ENCODE data around the gene OLFML3.

The OLFML3 gene

DNA sequence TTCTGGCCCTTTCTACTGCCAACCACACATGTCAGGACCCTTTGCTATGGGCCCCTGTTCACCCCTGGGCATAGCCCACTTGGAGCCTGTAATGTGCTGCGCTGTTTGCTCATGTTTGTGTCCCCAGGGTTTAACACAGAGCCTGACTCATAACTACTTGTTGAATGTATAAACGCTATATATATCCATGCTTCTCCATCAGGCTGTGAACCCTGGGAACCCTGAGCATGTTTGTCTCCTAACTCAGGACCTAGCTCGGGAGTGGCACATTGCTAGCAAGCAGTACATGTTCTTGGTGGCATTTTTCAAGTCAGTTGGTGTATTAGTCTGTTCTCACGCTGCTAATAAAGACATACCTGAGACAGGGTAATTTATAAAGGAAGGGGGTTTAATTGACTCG lies 8.0 kb downstream of the OLFML3 start:
- H3K4me3 ChIP-seq (ENCODE audit: insufficient read depth, low read length, poor library complexity, severe bottlenecking): no peak overlapping the region
- H3K9me3 ChIP-seq (ENCODE audit: insufficient read depth, low read length): no peaks in the 10 kb centered on the region
- no peak overlapping the region for H2AFZ ChIP-seq (ENCODE audit: low read depth, low read length, severe bottlenecking)
- no peaks in the 10 kb centered on the region for H3F3A ChIP-seq (ENCODE audit: insufficient read depth)
- no peaks in the 10 kb centered on the region for H3K27me3 ChIP-seq (ENCODE audit: low read length)
- no peaks in the 10 kb centered on the region for H4K20me1 ChIP-seq (ENCODE audit: low read depth, low read length)
- H3K9me2 ChIP-seq (replicated peaks; ENCODE audit: insufficient read depth, low read length): no peaks in the 10 kb centered on the region
- H3K4me2 ChIP-seq (ENCODE audit: low read depth, low read length, poor library complexity, severe bottlenecking): no peak overlapping the region
- no peak overlapping the region for H3K27ac ChIP-seq (ENCODE audit: low read depth, low read length)
- no peaks in the 10 kb centered on the region for H3K79me2 ChIP-seq (ENCODE audit: insufficient read depth, low read length)
- no peaks in the 10 kb centered on the region for H3K36me3 ChIP-seq (ENCODE audit: low read length)
- H3K9ac ChIP-seq (ENCODE audit: low read length): no peak overlapping the region
- TF ChIP-seq, protein P1, sequence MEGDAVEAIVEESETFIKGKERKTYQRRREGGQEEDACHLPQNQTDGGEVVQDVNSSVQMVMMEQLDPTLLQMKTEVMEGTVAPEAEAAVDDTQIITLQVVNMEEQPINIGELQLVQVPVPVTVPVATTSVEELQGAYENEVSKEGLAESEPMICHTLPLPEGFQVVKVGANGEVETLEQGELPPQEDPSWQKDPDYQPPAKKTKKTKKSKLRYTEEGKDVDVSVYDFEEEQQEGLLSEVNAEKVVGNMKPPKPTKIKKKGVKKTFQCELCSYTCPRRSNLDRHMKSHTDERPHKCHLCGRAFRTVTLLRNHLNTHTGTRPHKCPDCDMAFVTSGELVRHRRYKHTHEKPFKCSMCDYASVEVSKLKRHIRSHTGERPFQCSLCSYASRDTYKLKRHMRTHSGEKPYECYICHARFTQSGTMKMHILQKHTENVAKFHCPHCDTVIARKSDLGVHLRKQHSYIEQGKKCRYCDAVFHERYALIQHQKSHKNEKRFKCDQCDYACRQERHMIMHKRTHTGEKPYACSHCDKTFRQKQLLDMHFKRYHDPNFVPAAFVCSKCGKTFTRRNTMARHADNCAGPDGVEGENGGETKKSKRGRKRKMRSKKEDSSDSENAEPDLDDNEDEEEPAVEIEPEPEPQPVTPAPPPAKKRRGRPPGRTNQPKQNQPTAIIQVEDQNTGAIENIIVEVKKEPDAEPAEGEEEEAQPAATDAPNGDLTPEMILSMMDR (IDR thresholded peaks at IDR 0.05; ENCODE audit: insufficient read depth, low read length, poor library complexity, severe bottlenecking): no peak
- no peak for TF ChIP-seq EZH2phosphoT487 (conservative IDR thresholded peaks at IDR 0.05; ENCODE audit: low read length)

- Histone ChIP-seq H3F3A (ENCODE audit: insufficient read depth) (no peaks in the 10 kb centered on the region), H3K4me3 (ENCODE audit: insufficient read depth, low read length, poor library complexity, severe bottlenecking) (no peak overlapping the region), H3K36me3 (ENCODE audit: low read length) (no peaks in the 10 kb centered on the region), H3K9me2 (replicated peaks; ENCODE audit: insufficient read depth, low read length) (no peaks in the 10 kb centered on the region), H3K27ac (ENCODE audit: low read depth, low read length) (no peak overlapping the region), H3K27me3 (ENCODE audit: low read length) (no peaks in the 10 kb centered on the region), H3K79me2 (ENCODE audit: insufficient read depth, low read length) (no peaks in the 10 kb centered on the region), H2AFZ (ENCODE audit: low read depth, low read length, severe bottlenecking) (no peak overlapping the region), H3K4me2 (ENCODE audit: low read depth, low read length, poor library complexity, severe bottlenecking) (no peak overlapping the region), H3K9me3 (ENCODE audit: insufficient read depth, low read length) (peaks cover 12% of the 10 kb centered on the region; the same call in 1 of the 2 replicates), H4K20me1 (ENCODE audit: low read depth, low read length) (no peaks in the 10 kb centered on the region), H3K9ac (ENCODE audit: low read length) (no peak overlapping the region)
- TF ChIP-seq, protein P1 (IDR thresholded peaks at IDR 0.05; ENCODE audit: insufficient read depth, low read length, poor library complexity, severe bottlenecking): no peak
- TF ChIP-seq EZH2phosphoT487 (conservative IDR thresholded peaks at IDR 0.05; ENCODE audit: low read length): no peak
Measured at GRCh38 chr1:113990530-113990929, 11.3 kb downstream of the OLFML3 start.

- peaks cover 13% of the 10 kb centered on the region; the same call in 1 of the 2 replicates for H3K9me3 ChIP-seq (ENCODE audit: insufficient read depth, low read length)
- no peak overlapping the region for H3K9ac ChIP-seq (ENCODE audit: low read length)
- no peak overlapping the region for H2AFZ ChIP-seq (ENCODE audit: low read depth, low read length, severe bottlenecking)
- H4K20me1 ChIP-seq (ENCODE audit: low read depth, low read length): no peaks in the 10 kb centered on the region
- no peak overlapping the region for H3K4me3 ChIP-seq (ENCODE audit: insufficient read depth, low read length, poor library complexity, severe bottlenecking)
- no peak overlapping the region for H3K4me2 ChIP-seq (ENCODE audit: low read depth, low read length, poor library complexity, severe bottlenecking)
- no peaks in the 10 kb centered on the region for H3K79me2 ChIP-seq (ENCODE audit: insufficient read depth, low read length)
- no peaks in the 10 kb centered on the region for H3F3A ChIP-seq (ENCODE audit: insufficient read depth)
- no peaks in the 10 kb centered on the region for H3K27me3 ChIP-seq (ENCODE audit: low read length)
- no peaks in the 10 kb centered on the region for H3K9me2 ChIP-seq (replicated peaks; ENCODE audit: insufficient read depth, low read length)
- TF ChIP-seq EZH2phosphoT487 (conservative IDR thresholded peaks at IDR 0.05; ENCODE audit: low read length): no peak
- TF ChIP-seq, protein P1 (IDR thresholded peaks at IDR 0.05; ENCODE audit: insufficient read depth, low read length, poor library complexity, severe bottlenecking): no peak
- no peaks in the 10 kb centered on the region for H3K36me3 ChIP-seq (ENCODE audit: low read length)
- no peak overlapping the region for H3K27ac ChIP-seq (ENCODE audit: low read depth, low read length)
Measured at GRCh38 chr1:113990961-113991360, 11.7 kb downstream of the OLFML3 start.
